Measurements from ENCODE around the gene P2RX3.

GRCh38 chr11:57421066-57421465 is 82.9 kb downstream of the P2RX3 start:
- TF ChIP-seq POLR2AphosphoS5 (IDR thresholded peaks at IDR 0.05): no peak
- TF ChIP-seq CTCF (IDR thresholded peaks at IDR 0.05 in 8 of 11, conservative IDR thresholded peaks at IDR 0.05 in 3 of 11): no peak

All from spleen (tissue), 7 donors.